ENCODE data around the gene ELOA. TPM values are rescaled to one million over a fixed set of nuclear protein-coding genes. Genes with fewer than 3 reads are reported as not detected.

Gene ELOA
- total and polyA plus RNA-seq, 2 experiments from 2014 or later, result 44.3 to 50.1 TPM

GRCh38 chr1:23696335-23696989 lies 46.8 kb upstream of the ELOA start:
- no peak overlapping the region for H2AFZ ChIP-seq
- no peak overlapping the region for H3K4me3 ChIP-seq
- peaks cover 87% of the 10 kb centered on the region for H3K36me3 ChIP-seq (ENCODE audit: low read depth)
- TF ChIP-seq EZH2 (IDR thresholded peaks at IDR 0.05; ENCODE audit: insufficient read depth, poor library complexity, severe bottlenecking), result no peak
- TF ChIP-seq EZH2phosphoT487 (IDR thresholded peaks at IDR 0.05; ENCODE audit: insufficient read depth, low read depth), result no peak
- no peaks in the 10 kb centered on the region for H3K9me2 ChIP-seq (ENCODE audit: insufficient read depth)
- peak overlapping the region; percentile 43 for H3K27ac ChIP-seq
- H3K4me1 ChIP-seq (ENCODE audit: insufficient read depth), result peaks cover 52% of the 10 kb centered on the region
- H3K27me3 ChIP-seq (replicated peaks; ENCODE audit: insufficient read depth), result no peaks in the 10 kb centered on the region
- WGBS, 2 experiments (ENCODE audit: low coverage in 1 of 2, low lambda C conversion rate in 2 of 2, missing lambda C conversion rate in 2 of 2), result 33 to 36% methylated on average over 6 of the region's 6 CpGs
- no peaks in the 10 kb centered on the region for H3K9me3 ChIP-seq (ENCODE audit: low read depth)
- H3K4me2 ChIP-seq (ENCODE audit: unreplicated experiment), result peak overlapping the region; percentile 45
- H3K79me2 ChIP-seq (ENCODE audit: insufficient read depth), result peaks cover 99% of the 10 kb centered on the region
- H3K9ac ChIP-seq, result 0 out of 2 replicates have a peak overlapping the region, but pooled peaks have one; percentile 11
- peak; percentile 52 for DNase-seq
- peaks cover 58% of the 10 kb centered on the region for H3F3A ChIP-seq (ENCODE audit: insufficient read depth)
- in situ Hi-C loops (cut with MboI), result no loop called here
- peaks cover 33% of the 10 kb centered on the region for H4K20me1 ChIP-seq (ENCODE audit: insufficient read depth)

GRCh38 chr1:23698466-23698865 lies 44.8 kb upstream of the ELOA start:
- Histone ChIP-seq H4K20me1 (ENCODE audit: insufficient read depth) (peaks cover 28% of the 10 kb centered on the region), H3K36me3 (ENCODE audit: low read depth) (peaks cover 93% of the 10 kb centered on the region), H3K9me3 (ENCODE audit: low read depth) (no peaks in the 10 kb centered on the region), H3K27me3 (replicated peaks; ENCODE audit: insufficient read depth) (no peaks in the 10 kb centered on the region), H3K9me2 (ENCODE audit: insufficient read depth) (no peaks in the 10 kb centered on the region), H3F3A (ENCODE audit: insufficient read depth) (peaks cover 60% of the 10 kb centered on the region), H3K4me2 (ENCODE audit: unreplicated experiment) (no peak overlapping the region), H3K27ac (0 out of 2 replicates have a peak overlapping the region, but pooled peaks have one; percentile 0), H3K9ac (no peak overlapping the region), H3K79me2 (ENCODE audit: insufficient read depth) (peaks cover 99% of the 10 kb centered on the region), H3K4me3 (no peak overlapping the region), H2AFZ (no peak overlapping the region), H3K4me1 (ENCODE audit: insufficient read depth) (peaks cover 43% of the 10 kb centered on the region)
- 79 to 91% methylated on average over 5 of the region's 5 CpGs for WGBS, 2 experiments (ENCODE audit: low coverage in 1 of 2, low lambda C conversion rate in 2 of 2, missing lambda C conversion rate in 2 of 2)
- TF ChIP-seq EZH2phosphoT487 (IDR thresholded peaks at IDR 0.05; ENCODE audit: insufficient read depth, low read depth), result no peak
- TF ChIP-seq EZH2 (IDR thresholded peaks at IDR 0.05; ENCODE audit: insufficient read depth, poor library complexity, severe bottlenecking), result no peak
- in situ Hi-C loops (cut with MboI), result no loop called here
- DNase-seq, result no peak

- DNase-seq, result peak; percentile 68
- H2AFZ ChIP-seq, result no peak overlapping the region
- no peak overlapping the region for H3K9ac ChIP-seq
- peaks cover 97% of the 10 kb centered on the region for H3K79me2 ChIP-seq (ENCODE audit: insufficient read depth)
- in situ Hi-C loops (cut with MboI), result no loop called here
- peak overlapping the region; percentile 10; the same call in 1 of the 2 replicates for H3K27ac ChIP-seq
- no peaks in the 10 kb centered on the region for H3K27me3 ChIP-seq (replicated peaks; ENCODE audit: insufficient read depth)
- H3K4me3 ChIP-seq, result no peak overlapping the region
- H4K20me1 ChIP-seq (ENCODE audit: insufficient read depth), result peaks cover 22% of the 10 kb centered on the region; the same call in 1 of the 2 replicates
- peaks cover 84% of the 10 kb centered on the region for H3K36me3 ChIP-seq (ENCODE audit: low read depth)
- WGBS, 2 experiments (ENCODE audit: low coverage in 1 of 2, low lambda C conversion rate in 2 of 2, missing lambda C conversion rate in 2 of 2), result 58 to 62% methylated on average over 7 of the region's 7 CpGs
- H3K4me1 ChIP-seq (ENCODE audit: insufficient read depth), result peaks cover 33% of the 10 kb centered on the region
- H3K9me3 ChIP-seq (ENCODE audit: low read depth), result no peaks in the 10 kb centered on the region
- H3K9me2 ChIP-seq (ENCODE audit: insufficient read depth), result no peaks in the 10 kb centered on the region
- no peak overlapping the region for H3K4me2 ChIP-seq (ENCODE audit: unreplicated experiment)
- peaks cover 51% of the 10 kb centered on the region for H3F3A ChIP-seq (ENCODE audit: insufficient read depth)
- TF ChIP-seq EZH2 (IDR thresholded peaks at IDR 0.05; ENCODE audit: insufficient read depth, poor library complexity, severe bottlenecking) (no peak), EZH2phosphoT487 (IDR thresholded peaks at IDR 0.05; ENCODE audit: insufficient read depth, low read depth) (no peak)
Observed at GRCh38 chr1:23699280-23700179, 43.7 kb upstream of the ELOA start.

GRCh38 chr1:23701310-23701709 lies 42.0 kb upstream of the ELOA start:
- H3K27me3 ChIP-seq (replicated peaks; ENCODE audit: insufficient read depth), result no peaks in the 10 kb centered on the region
- no peak overlapping the region for H3K27ac ChIP-seq
- no peaks in the 10 kb centered on the region for H3K9me3 ChIP-seq (ENCODE audit: low read depth)
- no peak overlapping the region for H2AFZ ChIP-seq
- 71 to 73% methylated on average over 2 of the region's 2 CpGs for WGBS, 2 experiments (ENCODE audit: low coverage in 1 of 2, low lambda C conversion rate in 2 of 2, missing lambda C conversion rate in 2 of 2)
- H3K4me1 ChIP-seq (ENCODE audit: insufficient read depth), result peaks cover 16% of the 10 kb centered on the region; the same call in 1 of the 2 replicates
- H3K9me2 ChIP-seq (ENCODE audit: insufficient read depth), result no peaks in the 10 kb centered on the region
- no peak for DNase-seq
- H3K4me2 ChIP-seq (ENCODE audit: unreplicated experiment), result no peak overlapping the region
- in situ Hi-C loops (cut with MboI), result no loop called here
- peaks cover 34% of the 10 kb centered on the region for H3F3A ChIP-seq (ENCODE audit: insufficient read depth)
- no peak overlapping the region for H3K9ac ChIP-seq
- peaks cover 97% of the 10 kb centered on the region for H3K79me2 ChIP-seq (ENCODE audit: insufficient read depth)
- TF ChIP-seq EZH2phosphoT487 (IDR thresholded peaks at IDR 0.05; ENCODE audit: insufficient read depth, low read depth) (no peak), EZH2 (IDR thresholded peaks at IDR 0.05; ENCODE audit: insufficient read depth, poor library complexity, severe bottlenecking) (no peak)
- H3K36me3 ChIP-seq (ENCODE audit: low read depth), result peaks cover 76% of the 10 kb centered on the region
- H3K4me3 ChIP-seq, result no peak overlapping the region
- peaks cover 10% of the 10 kb centered on the region; the same call in 1 of the 2 replicates for H4K20me1 ChIP-seq (ENCODE audit: insufficient read depth)
